IPS-NIHi7 (cell line): ENCODE measurements around the gene TMC5.
"Not testable (repeated sequence)": the region's sequence is repeated elsewhere in the genome, so short reads cannot be mapped to it uniquely, and the experiment has no call there.

Source experiments
- DNase-seq: peaks from one replicate; pipeline ENCODE4 v3.0.0; 2012; ENCODE audit warnings: mixed read lengths; ENCODE audit errors: extremely low spot score

Gene TMC5

DNA sequence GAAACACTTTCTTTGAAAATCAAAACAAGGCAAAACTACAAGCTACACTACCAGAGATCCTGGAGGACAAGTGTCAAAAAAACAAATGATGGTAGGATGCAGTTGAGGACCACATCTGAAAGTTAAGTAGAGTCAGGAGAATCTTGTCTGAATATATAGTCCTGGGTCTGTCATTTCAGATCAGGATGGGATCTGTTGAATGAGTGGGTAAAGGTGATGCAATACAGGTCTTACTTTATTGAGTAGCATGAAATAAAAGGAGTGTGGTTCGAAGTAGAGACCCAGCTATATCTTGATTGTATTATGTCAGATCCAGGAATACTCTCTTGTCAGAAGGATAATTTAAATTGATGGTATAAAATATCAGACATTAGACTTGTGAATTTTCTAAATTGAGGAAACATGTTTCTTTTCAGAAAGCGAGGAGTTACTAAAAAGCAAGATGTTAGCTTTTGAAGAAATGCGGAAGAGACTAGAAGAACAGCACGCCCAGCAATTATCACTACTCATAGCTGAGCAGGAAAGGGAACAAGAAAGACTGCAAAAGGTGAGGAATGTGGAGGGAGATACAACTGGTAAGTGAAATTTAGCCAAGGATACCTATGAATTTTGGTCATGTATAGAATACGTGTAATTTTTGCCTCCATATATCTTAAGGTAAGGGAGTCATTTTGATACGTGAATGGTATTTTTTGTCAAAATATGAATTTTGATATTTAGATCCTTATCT is 122.7 kb downstream of the TMC5 start:
- DNase-seq: no peak

DNA sequence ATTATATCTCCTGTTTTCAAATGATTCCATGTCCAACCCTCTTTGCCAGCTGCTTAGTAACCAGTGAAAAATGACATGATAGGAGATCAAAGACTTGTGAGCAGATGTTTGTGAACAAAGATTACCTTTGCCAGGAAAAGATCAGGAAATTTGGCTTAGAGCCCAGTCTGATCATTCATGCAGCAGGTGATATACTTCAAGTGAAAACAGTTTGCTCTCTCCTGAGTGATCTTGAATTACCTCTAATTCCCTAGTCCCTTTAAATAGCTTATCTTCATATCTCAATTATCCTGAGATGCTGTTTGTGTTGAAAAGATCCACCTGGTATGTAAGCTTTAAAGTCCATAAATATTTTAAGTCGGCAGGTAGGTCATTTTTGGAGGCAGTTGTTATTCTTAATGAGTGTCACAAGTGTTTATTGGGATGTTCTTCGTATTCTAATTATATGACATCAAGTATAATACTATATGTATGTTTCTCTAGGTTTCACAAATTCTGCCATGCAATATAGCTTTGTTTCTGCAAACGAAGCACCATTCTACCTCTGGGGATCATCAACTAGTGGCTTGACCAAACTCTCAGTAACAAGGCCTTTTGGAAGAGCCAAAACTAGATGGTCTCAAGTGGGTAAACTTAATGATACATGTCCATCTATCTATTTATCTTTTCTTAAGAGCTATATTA is 124.6 kb downstream of the TMC5 start:
- DNase-seq: no peak

DNA sequence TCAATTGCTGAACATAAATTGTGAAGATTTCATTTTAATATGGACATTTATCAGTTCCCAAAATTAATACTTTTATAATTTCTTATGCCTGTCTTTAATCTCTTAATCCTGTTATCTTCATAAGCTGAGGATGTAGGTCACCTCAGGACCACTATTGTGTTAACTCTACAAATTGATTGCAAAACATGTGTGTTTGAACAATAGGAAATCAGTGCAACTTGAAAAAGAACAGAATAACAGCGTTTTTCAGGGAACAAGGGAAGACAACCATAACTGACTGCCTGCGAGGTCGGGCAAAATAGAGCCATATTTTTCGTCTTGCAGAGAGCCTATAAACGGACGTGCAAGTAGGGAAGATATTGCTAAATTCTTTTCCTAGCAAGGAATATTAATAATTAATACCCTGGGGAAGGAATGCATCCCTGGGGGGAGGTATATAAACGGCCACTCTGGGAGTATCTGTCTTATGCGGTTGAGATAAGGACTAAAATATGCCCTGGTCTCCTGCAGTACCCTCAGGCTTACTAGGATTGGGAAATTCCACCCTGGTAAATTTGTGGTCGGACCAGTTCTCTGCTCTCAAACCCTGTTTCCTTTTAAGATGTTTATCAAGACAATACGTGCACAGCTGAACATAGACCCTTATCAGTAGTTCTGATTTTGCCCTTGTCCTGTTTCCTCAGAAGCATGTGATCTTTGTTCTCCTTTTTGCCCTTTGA is 125.8 kb downstream of the TMC5 start:
- DNase-seq: not testable (repeated sequence)

DNA sequence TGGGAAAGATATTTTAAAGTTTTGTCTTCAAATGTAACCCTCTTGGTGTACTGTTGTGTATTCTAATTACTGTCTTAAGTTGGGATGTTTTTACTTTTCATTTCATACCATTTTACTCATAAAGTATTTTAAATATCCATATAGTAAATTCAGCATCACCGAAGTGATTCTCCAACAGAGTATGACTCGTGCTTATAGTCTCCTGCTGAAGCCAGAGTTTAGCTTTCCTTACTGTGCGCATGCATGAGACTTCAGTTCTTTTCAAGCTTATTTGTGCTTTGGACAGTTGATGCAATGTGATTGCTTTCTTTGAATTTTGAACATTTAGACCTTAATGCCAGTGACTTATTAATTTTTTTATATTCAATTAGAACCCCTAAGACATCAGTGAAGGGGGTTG is 130.5 kb downstream of the TMC5 start:
- DNase-seq: no peak
